ENCODE data around the gene UNC13D.
A peak's percentile ranks its signal among the peaks of the same experiment; 100 is the strongest.

The UNC13D gene

GRCh38 chr17:75832652-75833400 is 11.4 kb downstream of the UNC13D start:
- no peak for DNase-seq

- no peak for DNase-seq
Measured at GRCh38 chr17:75832164-75832651, 12.0 kb downstream of the UNC13D start.

- DNase-seq: no peak
Measured at GRCh38 chr17:75831032-75831571, 13.1 kb downstream of the UNC13D start.

GRCh38 chr17:75830164-75831031 is 13.8 kb downstream of the UNC13D start:
- no peak for DNase-seq

- no peak for DNase-seq
Measured at GRCh38 chr17:75829747-75830146, 14.5 kb downstream of the UNC13D start.

GRCh38 chr17:75828741-75829140 is 15.5 kb downstream of the UNC13D start:
- DNase-seq: no peak

GRCh38 chr17:75828076-75828400 is 16.2 kb downstream of the UNC13D start:
- no peak for DNase-seq

- DNase-seq: peak; percentile 63
Measured at GRCh38 chr17:75827308-75828075, 16.7 kb downstream of the UNC13D start.

GRCh38 chr17:75826561-75827307 is 17.5 kb downstream of the UNC13D start:
- no peak for DNase-seq

GRCh38 chr17:75825748-75826370 is 18.3 kb downstream of the UNC13D start:
- DNase-seq: no peak

- no peak for DNase-seq
Measured at GRCh38 chr17:75825149-75825552, 19.1 kb downstream of the UNC13D start.

- no peak for DNase-seq
Measured at GRCh38 chr17:75824666-75825065, 19.5 kb downstream of the UNC13D start.

- DNase-seq: no peak
Measured at GRCh38 chr17:75824050-75824552, 20.1 kb downstream of the UNC13D start.

- DNase-seq: no peak
Measured at GRCh38 chr17:75823257-75824041, 20.8 kb downstream of the UNC13D start.

GRCh38 chr17:75822800-75823166 is 21.4 kb downstream of the UNC13D start:
- no peak for DNase-seq

GRCh38 chr17:75822119-75822799 is 21.9 kb downstream of the UNC13D start:
- no peak for DNase-seq

GRCh38 chr17:75821552-75821951 is 22.7 kb downstream of the UNC13D start:
- DNase-seq: no peak

GRCh38 chr17:75820094-75821080 is 23.8 kb downstream of the UNC13D start:
- DNase-seq: no peak

- DNase-seq: no peak
Measured at GRCh38 chr17:75819678-75820077, 24.5 kb downstream of the UNC13D start.

Measured in NCI-H526 treated with DMSO at 0.1 percent for 48 hours (cell line).